Astrocyte of the cerebellum (primary cell): ENCODE data around the gene CAMK1.

Source experiments
- DNase-seq: peaks from one replicate; pipeline ENCODE4 v3.0.0-alpha.2; 2011; ENCODE audit warnings: low read depth
- H3K4me3 ChIP-seq: 2 replicates; pipeline ENCODE4 v1.5.1; 2011; ENCODE audit warnings: mild to moderate bottlenecking, low read depth, low read length, moderate library complexity
- CTCF ChIP-seq: IDR thresholded peaks from 2 replicates; pipeline ENCODE4 v1.5.1; 2012; ENCODE audit warnings: low read length, low read depth, moderate library complexity, mild to moderate bottlenecking; ENCODE audit errors: missing control alignments
- in situ Hi-C: cut with HindIII; loops from 2 replicates; pipeline ENCODE4 v1.10.0; 2017; ENCODE audit warnings: low sequenced_read_pairs

CAMK1 gene

GRCh38 chr3:9710174-9710739 lies 59.5 kb downstream of the CAMK1 start:
- TF ChIP-seq CTCF: no peak
- H3K4me3 ChIP-seq: no peak overlapping the region
- in situ Hi-C loops: no loop called here
- no peak for DNase-seq
